ENCODE measurements around the gene ZNF683.
"Not testable (repeated sequence)": the region's sequence is repeated elsewhere in the genome, so short reads cannot be mapped to it uniquely, and the experiment has no call there.

GRCh38 chr1:26374361-26374760 lies 1.8 kb upstream of the ZNF683 start:
- not testable (repeated sequence) for TF ChIP-seq ZBTB11 (CRISPR knock-in tag; IDR thresholded peaks at IDR 0.05); SIN3A (IDR thresholded peaks at IDR 0.05; ENCODE audit: borderline replicate concordance in 2 of 2, control insufficient read depth in 1 of 2, low read depth in 2 of 2, low read length in 2 of 2); SAFB (IDR thresholded peaks at IDR 0.05; ENCODE audit: borderline replicate concordance, low read depth, low read length); CTCF (IDR thresholded peaks at IDR 0.05 in 2 of 3, conservative IDR thresholded peaks at IDR 0.05 in 1 of 3; ENCODE audit: insufficient read depth in 2 of 3, low read depth in 1 of 3, low read length in 3 of 3); UBTF (IDR thresholded peaks at IDR 0.05; ENCODE audit: borderline replicate concordance in 1 of 2, low read depth in 2 of 2, low read length in 2 of 2); CBFA2T3 (IDR thresholded peaks at IDR 0.05); ZNF263 (CRISPR knock-in tag; IDR thresholded peaks at IDR 0.05; ENCODE audit: borderline replicate concordance)
- TF ChIP-seq PKNOX1 (IDR thresholded peaks at IDR 0.05) (peak; percentile 27; the same call in 1 of the 2 replicates), ATF1 (CRISPR knock-in tag; IDR thresholded peaks at IDR 0.05) (peak; percentile 51; the same call in 1 of the 2 replicates), ATF1 (tag; IDR thresholded peaks at IDR 0.05) (peak; percentile 94)
